ENCODE measurements around the gene RPL36A. TPM values are rescaled to one million over a fixed set of nuclear protein-coding genes. Genes with fewer than 3 reads are reported as not detected.

The RPL36A gene
- total and polyA plus RNA-seq, 10 of the 15 experiments (the other 5 are each of a cell fraction or from before 2014, with no cell fraction given) = 425 to 4,528 (median 3,270) TPM

DNA sequence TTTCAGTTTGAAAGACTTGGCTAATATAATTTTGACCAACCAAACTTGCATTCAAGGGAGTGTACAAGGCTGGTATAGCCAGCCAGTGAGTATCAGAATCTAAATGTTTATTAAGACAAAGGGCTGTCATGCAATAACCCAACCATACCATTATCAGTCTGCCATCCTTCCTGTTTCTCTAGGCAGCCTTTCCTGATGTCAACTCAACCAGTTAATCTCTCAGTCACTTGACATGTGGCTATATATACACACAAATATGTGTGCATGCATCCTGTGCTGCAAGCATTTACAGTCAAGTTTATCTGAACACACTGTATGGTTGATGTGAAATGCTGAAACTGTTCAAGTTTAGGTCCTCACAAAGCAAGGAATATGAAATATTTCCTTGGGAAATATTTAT lies 22.0 kb upstream of the RPL36A start:
- ChIA-PET POLR2A (interaction anchor here (0.5 to 1.7 kb wide), 3 partner anchors 22 to 353 kb away, joined by 3 to 4 read pairs (median 3); no protein-coding TSS in a partner anchor), SMC1A (ENCODE audit: uncharacterized antibody, unreplicated experiment) (no interaction called here), RAD21 (ENCODE audit: unreplicated experiment) (no interaction called here), CTCF (no interaction called here)
- no peak overlapping the region for H3K27ac ChIP-seq (ENCODE audit: control insufficient read depth, insufficient read depth)
- BruUV-seq (replicated peaks) = TSS peak; percentile 8
- no peaks in the 10 kb centered on the region for H3K79me2 ChIP-seq (ENCODE audit: control insufficient read depth, insufficient read depth, low read length)
- DNase-seq (ENCODE audit: low read depth, low spot score) (no peak), ATAC-seq (no peak), FAIRE-seq (no peak)
- TF ChIP-seq TARDBP (IDR thresholded peaks at IDR 0.05; ENCODE audit: borderline replicate concordance) (no peak), IKZF1 (conservative IDR thresholded peaks at IDR 0.05) (no peak), LARP7 (IDR thresholded peaks at IDR 0.05) (no peak), POLR2AphosphoS2 (IDR thresholded peaks at IDR 0.05; ENCODE audit: low read depth, low read length) (no peak)
- TF ChIP-seq, protein P1, sequence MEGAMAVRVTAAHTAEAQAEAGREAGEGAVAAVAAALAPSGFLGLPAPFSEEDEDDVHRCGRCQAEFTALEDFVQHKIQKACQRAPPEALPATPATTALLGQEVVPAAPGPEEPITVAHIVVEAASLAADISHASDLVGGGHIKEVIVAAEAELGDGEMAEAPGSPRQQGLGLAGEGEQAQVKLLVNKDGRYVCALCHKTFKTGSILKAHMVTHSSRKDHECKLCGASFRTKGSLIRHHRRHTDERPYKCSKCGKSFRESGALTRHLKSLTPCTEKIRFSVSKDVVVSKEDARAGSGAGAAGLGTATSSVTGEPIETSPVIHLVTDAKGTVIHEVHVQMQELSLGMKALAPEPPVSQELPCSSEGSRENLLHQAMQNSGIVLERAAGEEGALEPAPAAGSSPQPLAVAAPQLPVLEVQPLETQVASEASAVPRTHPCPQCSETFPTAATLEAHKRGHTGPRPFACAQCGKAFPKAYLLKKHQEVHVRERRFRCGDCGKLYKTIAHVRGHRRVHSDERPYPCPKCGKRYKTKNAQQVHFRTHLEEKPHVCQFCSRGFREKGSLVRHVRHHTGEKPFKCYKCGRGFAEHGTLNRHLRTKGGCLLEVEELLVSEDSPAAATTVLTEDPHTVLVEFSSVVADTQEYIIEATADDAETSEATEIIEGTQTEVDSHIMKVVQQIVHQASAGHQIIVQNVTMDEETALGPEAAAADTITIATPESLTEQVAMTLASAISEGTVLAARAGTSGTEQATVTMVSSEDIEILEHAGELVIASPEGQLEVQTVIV (IDR thresholded peaks at IDR 0.05; ENCODE audit: borderline replicate concordance, partially characterized antibody) = no peak
- TF ChIP-seq, protein P2, sequence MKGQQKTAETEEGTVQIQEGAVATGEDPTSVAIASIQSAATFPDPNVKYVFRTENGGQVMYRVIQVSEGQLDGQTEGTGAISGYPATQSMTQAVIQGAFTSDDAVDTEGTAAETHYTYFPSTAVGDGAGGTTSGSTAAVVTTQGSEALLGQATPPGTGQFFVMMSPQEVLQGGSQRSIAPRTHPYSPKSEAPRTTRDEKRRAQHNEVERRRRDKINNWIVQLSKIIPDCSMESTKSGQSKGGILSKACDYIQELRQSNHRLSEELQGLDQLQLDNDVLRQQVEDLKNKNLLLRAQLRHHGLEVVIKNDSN (IDR thresholded peaks at IDR 0.05; ENCODE audit: borderline replicate concordance, extremely low read length, insufficient read depth, low read depth, low read length) = no peak
- TF ChIP-seq, protein P3, sequence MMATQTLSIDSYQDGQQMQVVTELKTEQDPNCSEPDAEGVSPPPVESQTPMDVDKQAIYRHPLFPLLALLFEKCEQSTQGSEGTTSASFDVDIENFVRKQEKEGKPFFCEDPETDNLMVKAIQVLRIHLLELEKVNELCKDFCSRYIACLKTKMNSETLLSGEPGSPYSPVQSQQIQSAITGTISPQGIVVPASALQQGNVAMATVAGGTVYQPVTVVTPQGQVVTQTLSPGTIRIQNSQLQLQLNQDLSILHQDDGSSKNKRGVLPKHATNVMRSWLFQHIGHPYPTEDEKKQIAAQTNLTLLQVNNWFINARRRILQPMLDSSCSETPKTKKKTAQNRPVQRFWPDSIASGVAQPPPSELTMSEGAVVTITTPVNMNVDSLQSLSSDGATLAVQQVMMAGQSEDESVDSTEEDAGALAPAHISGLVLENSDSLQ (IDR thresholded peaks at IDR 0.05) = no peak
- intact Hi-C loops (cut with micrococcal nuclease; ENCODE audit: unreplicated experiment) = no loop called here
- no peak overlapping the region for H3K4me3 ChIP-seq
- in situ Hi-C loops (cut with MboI) = no loop called here
- no peak overlapping the region for H2AFZ ChIP-seq (ENCODE audit: control insufficient read depth, low read depth, low read length)
- no peaks in the 10 kb centered on the region for H4K20me1 ChIP-seq (ENCODE audit: control insufficient read depth, insufficient read depth)
- H3K9me3 ChIP-seq (replicated peaks; ENCODE audit: control insufficient read depth, insufficient read depth, low read length) = no peaks in the 10 kb centered on the region
- no peaks in the 10 kb centered on the region; a peak in 2 of 4 replicates for H3K36me3 ChIP-seq (ENCODE audit: control insufficient read depth in 2 of 2, insufficient read depth in 2 of 2, low read length in 1 of 2)
- H3K9ac ChIP-seq (ENCODE audit: control insufficient read depth, insufficient read depth, low read length) = no peak overlapping the region
- H3K4me1 ChIP-seq (ENCODE audit: control insufficient read depth, insufficient read depth, low read length) = 0 out of 2 replicates have a peak, but pooled peaks cover 2% of the 10 kb centered on the region
- H3K4me2 ChIP-seq (ENCODE audit: control insufficient read depth, insufficient read depth) = no peak overlapping the region
- no peaks in the 10 kb centered on the region for H3K27me3 ChIP-seq (replicated peaks in 1 of 2; ENCODE audit: control insufficient read depth in 2 of 2, insufficient read depth in 2 of 2, low read length in 1 of 2)

All from GM12878 (cell line).